H9 (cell line): ENCODE data around the gene SPTLC3. TPM values are rescaled to one million over a fixed set of nuclear protein-coding genes. Genes with fewer than 3 reads are reported as not detected.

ENCODE experiments used
- DNase-seq: peaks from one replicate; pipeline ENCODE4 v3.0.0-alpha.2; 2017
- H2AFZ ChIP-seq: one replicate; pipeline ENCODE4 v1.6.1; 2013; ENCODE audit warnings: mild to moderate bottlenecking, low read length, control low read depth, moderate library complexity
- H2AK5ac ChIP-seq: 2 replicates; pipeline ENCODE4 v1.6.1; 2013; ENCODE audit warnings: low read length, control low read depth, mixed read lengths; ENCODE audit not compliant: insufficient read length
- H2BK120ac ChIP-seq: one replicate; pipeline ENCODE4 v1.6.1; 2013; ENCODE audit warnings: low read depth, mild to moderate bottlenecking, low read length, control low read depth, inconsistent platforms; ENCODE audit not compliant: poor library complexity, severe bottlenecking
- H2BK12ac ChIP-seq: 2 replicates; pipeline ENCODE4 v1.6.1; 2013; ENCODE audit warnings: low read length, control low read depth, mixed read lengths, low read depth; ENCODE audit not compliant: insufficient read length
- H2BK15ac ChIP-seq: 2 replicates; pipeline ENCODE4 v1.6.1; 2013; ENCODE audit warnings: low read depth, low read length, control low read depth
- H2BK20ac ChIP-seq: one replicate; pipeline ENCODE4 v1.6.1; 2013; ENCODE audit warnings: low read depth, mild to moderate bottlenecking, low read length, control low read depth, inconsistent platforms; ENCODE audit not compliant: poor library complexity, severe bottlenecking
- H2BK5ac ChIP-seq: 2 replicates; pipeline ENCODE4 v1.6.1; 2013; ENCODE audit warnings: low read length, control low read depth, mixed read lengths; ENCODE audit not compliant: insufficient read length
- H3K14ac ChIP-seq: 2 replicates; pipeline ENCODE4 v1.6.1; 2013; ENCODE audit warnings: low read length, control low read depth; ENCODE audit not compliant: insufficient read depth
- H3K18ac ChIP-seq: 2 replicates; pipeline ENCODE4 v1.6.1; 2013; ENCODE audit warnings: low read depth, mild to moderate bottlenecking, mixed read lengths, low read length, control low read depth; ENCODE audit not compliant: insufficient read length
- H3K23ac ChIP-seq: 2 replicates; pipeline ENCODE4 v1.6.1; 2013; ENCODE audit warnings: low read length, control low read depth, mixed read lengths, low read depth; ENCODE audit not compliant: insufficient read length
- H3K23me2 ChIP-seq: 2 replicates; pipeline ENCODE4 v1.6.1; 2013; ENCODE audit warnings: low read depth, mild to moderate bottlenecking, mixed read lengths, low read length, control low read depth; ENCODE audit not compliant: insufficient read length, poor library complexity, severe bottlenecking
- H3K27ac ChIP-seq: 2 replicates; pipeline ENCODE4 v1.5.1; 2013; ENCODE audit warnings: low read length, control low read depth, mixed read lengths, low read depth; ENCODE audit not compliant: insufficient read length
- H3K27me3 ChIP-seq: 2 replicates; pipeline ENCODE4 v1.6.1; 2013; ENCODE audit warnings: low read length, control low read depth, inconsistent platforms; ENCODE audit not compliant: insufficient read depth
- H3K4ac ChIP-seq: 2 replicates; pipeline ENCODE4 v1.6.1; 2013; ENCODE audit warnings: low read depth, mild to moderate bottlenecking, control low read depth, inconsistent platforms, low read length, moderate library complexity
- H3K4me1 ChIP-seq: 2 replicates; pipeline ENCODE4 v1.6.1; 2013; ENCODE audit warnings: low read length, control low read depth, inconsistent platforms; ENCODE audit not compliant: insufficient read depth
- H3K4me2 ChIP-seq: 2 replicates; pipeline ENCODE4 v1.6.1; 2013; ENCODE audit warnings: low read length, control low read depth, mixed read lengths; ENCODE audit not compliant: insufficient read length, insufficient read depth
- H3K56ac ChIP-seq: 2 replicates; pipeline ENCODE4 v1.6.1; 2013; ENCODE audit warnings: low read depth, mild to moderate bottlenecking, mixed read lengths, low read length, control low read depth; ENCODE audit not compliant: insufficient read length
- H3K79me1 ChIP-seq: 2 replicates; pipeline ENCODE4 v1.6.1; 2013; ENCODE audit warnings: low read depth, mild to moderate bottlenecking, moderate library complexity, low read length, control low read depth, inconsistent platforms; ENCODE audit not compliant: insufficient read depth, poor library complexity, severe bottlenecking
- H3K79me2 ChIP-seq: 2 replicates; pipeline ENCODE4 v1.6.1; 2013; ENCODE audit warnings: low read length, control low read depth, inconsistent platforms; ENCODE audit not compliant: insufficient read depth
- H3K9ac ChIP-seq: 2 replicates; pipeline ENCODE4 v1.6.1; 2013; ENCODE audit warnings: low read length, control low read depth, mixed read lengths; ENCODE audit not compliant: insufficient read length; ENCODE audit errors: extremely low read depth
- H3K9me3 ChIP-seq: one replicate; pipeline ENCODE4 v1.6.1; 2013; ENCODE audit warnings: low read depth, low read length, inconsistent platforms; ENCODE audit not compliant: control insufficient read depth
- H3T11ph ChIP-seq: one replicate; pipeline ENCODE4 v1.6.1; 2013; ENCODE audit warnings: mild to moderate bottlenecking, low read length, control low read depth, inconsistent platforms
- H4K20me1 ChIP-seq: one replicate; pipeline ENCODE4 v1.6.1; 2013; ENCODE audit not compliant: control insufficient read depth, insufficient read length, insufficient read depth
- H4K5ac ChIP-seq: 2 replicates; pipeline ENCODE4 v1.6.1; 2013; ENCODE audit warnings: low read depth, mild to moderate bottlenecking, mixed read lengths, low read length, control low read depth; ENCODE audit not compliant: insufficient read length
- H4K8ac ChIP-seq: replicated peaks from 2 replicates; pipeline ENCODE4 v1.6.1; 2013; ENCODE audit warnings: low read length, control low read depth, mixed read lengths, low read depth; ENCODE audit not compliant: insufficient read length
- H4K91ac ChIP-seq: 2 replicates; pipeline ENCODE4 v1.6.1; 2013; ENCODE audit warnings: low read depth, mild to moderate bottlenecking, moderate library complexity, mixed read lengths, low read length, control low read depth; ENCODE audit not compliant: insufficient read length
- H3K27ac Mint-ChIP-seq, 3 experiments: 2 replicates in 2 of 3; 3 replicates in 1 of 3; pipeline ENCODE4 v1.8.0; 2020 to 2021; ENCODE audit warnings: mixed read lengths in 3 of 3, mild to moderate bottlenecking in 1 of 3, moderate library complexity in 1 of 3
- H3K27me3 Mint-ChIP-seq: 2 replicates; pipeline ENCODE4 v1.8.0; 2021; ENCODE audit warnings: low read depth, mild to moderate bottlenecking, moderate library complexity, mixed read lengths
- H3K36me3 Mint-ChIP-seq, 3 experiments: 2 replicates in 2 of 3; 3 replicates in 1 of 3; pipeline ENCODE4 v1.8.0; 2020 to 2021; ENCODE audit warnings: low read depth in 3 of 3, mixed read lengths in 3 of 3; ENCODE audit not compliant: insufficient read depth in 1 of 3
- H3K4me1 Mint-ChIP-seq, 2 experiments: 2 replicates each; pipeline ENCODE4 v1.8.0; 2020; ENCODE audit warnings: mixed read lengths in 2 of 2
- H3K4me3 Mint-ChIP-seq, 2 experiments: 2 replicates in 1 of 2; 3 replicates in 1 of 2; pipeline ENCODE4 v1.8.0; 2020 to 2021; ENCODE audit warnings: mild to moderate bottlenecking in 2 of 2, mixed read lengths in 2 of 2, moderate library complexity in 1 of 2
- H3K9me3 Mint-ChIP-seq, 2 experiments: 2 replicates in 1 of 2; 3 replicates in 1 of 2; pipeline ENCODE4 v1.8.0; 2020; ENCODE audit warnings: mild to moderate bottlenecking in 2 of 2, mixed read lengths in 2 of 2, moderate library complexity in 1 of 2
- CTCF ChIP-seq: fragments of 200-600 bp; sonication (generic); conservative IDR thresholded peaks from 3 replicates; pipeline ENCODE4 v1.8.0; 2021; ENCODE audit warnings: antibody characterized with exemption, mild to moderate bottlenecking
- total RNA-seq: library from RNA; stranded (reverse); gene quantifications from 2 replicates; pipeline ENCODE4 v1.2.1, GENCODE V29; 2021

SPTLC3 gene
- total RNA-seq, 1 experiment from 2014 or later: 0.68 TPM

DNA sequence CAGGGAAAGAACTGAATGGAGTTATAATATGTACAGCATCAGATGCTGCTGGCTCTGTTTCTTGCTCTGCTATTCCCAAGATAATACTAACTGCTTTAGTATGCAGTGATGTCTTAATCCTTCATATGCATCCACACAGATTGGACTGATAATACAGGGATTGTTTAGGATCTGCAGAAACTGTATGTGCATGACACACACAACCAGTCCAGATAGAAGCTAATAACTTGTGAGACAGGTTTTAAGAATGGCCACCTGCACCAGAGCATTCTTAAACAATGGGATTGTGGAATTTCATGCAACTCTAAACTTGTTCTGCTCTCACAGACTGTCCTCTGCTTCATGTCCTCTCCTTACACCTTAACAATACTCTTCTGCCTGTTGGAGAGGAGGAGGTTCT is 90.9 kb downstream of the SPTLC3 start:
- no peak overlapping the region for H2BK20ac ChIP-seq
- no peaks in the 10 kb centered on the region for H3K27me3 Mint-ChIP-seq
- no peaks in the 10 kb centered on the region for H3K79me1 ChIP-seq
- H4K91ac ChIP-seq: no peak overlapping the region
- no peaks in the 10 kb centered on the region for H3K9me3 Mint-ChIP-seq
- H3K14ac ChIP-seq: no peak overlapping the region
- H3K4me3 Mint-ChIP-seq: no peak overlapping the region
- no peak overlapping the region for H2AFZ ChIP-seq
- no peak for DNase-seq
- no peak overlapping the region for H2AK5ac ChIP-seq
- no peak overlapping the region for H3T11ph ChIP-seq
- H3K27ac Mint-ChIP-seq: no peak overlapping the region
- no peak overlapping the region for H2BK120ac ChIP-seq
- no peaks in the 10 kb centered on the region for H3K9me3 ChIP-seq
- no peak overlapping the region for H3K27ac ChIP-seq
- no peaks in the 10 kb centered on the region for H3K79me2 ChIP-seq
- H3K4ac ChIP-seq: no peak overlapping the region
- peaks cover 13 to 23% of the 10 kb centered on the region in 2 experiments for H3K4me1 Mint-ChIP-seq
- no peak overlapping the region for H4K8ac ChIP-seq
- H2BK15ac ChIP-seq: no peak overlapping the region
- no peak overlapping the region for H2BK5ac ChIP-seq
- no peak for TF ChIP-seq CTCF
- H3K23ac ChIP-seq: no peak overlapping the region
- no peaks in the 10 kb centered on the region for H3K36me3 Mint-ChIP-seq
- no peaks in the 10 kb centered on the region for H3K27me3 ChIP-seq
- peaks cover 9% of the 10 kb centered on the region; the same call in 1 of the 2 replicates for H3K4me1 ChIP-seq
- H3K4me2 ChIP-seq: no peak overlapping the region
- no peaks in the 10 kb centered on the region for H4K20me1 ChIP-seq
- H4K5ac ChIP-seq: no peak overlapping the region
- no peak overlapping the region for H3K9ac ChIP-seq
- no peak overlapping the region for H3K56ac ChIP-seq
- H3K18ac ChIP-seq: no peak overlapping the region
- no peak overlapping the region for H2BK12ac ChIP-seq
- no peaks in the 10 kb centered on the region for H3K23me2 ChIP-seq
